Astrocyte of the spinal cord (primary cell): ENCODE measurements around the gene DPP10.

Experiments used
- DNase-seq: peaks from one replicate; pipeline ENCODE4 v3.0.0; 2011; ENCODE audit warnings: low read depth, low spot score
- H3K4me3 ChIP-seq: 2 replicates; pipeline ENCODE4 v1.5.1; 2011; ENCODE audit warnings: low read depth, mild to moderate bottlenecking, low read length, moderate library complexity
- CTCF ChIP-seq: IDR thresholded peaks from 2 replicates; pipeline ENCODE4 v1.5.1; 2012; ENCODE audit warnings: low read depth, mild to moderate bottlenecking, low read length, inconsistent platforms
- in situ Hi-C: cut with HindIII; loops from 2 replicates; pipeline ENCODE4 v1.10.0; 2017; ENCODE audit warnings: low sequenced_read_pairs

Gene DPP10

GRCh38 chr2:114543236-114543766 lies 100.9 kb downstream of the DPP10 start:
- in situ Hi-C loops = no loop called here
- H3K4me3 ChIP-seq = no peak overlapping the region
- no peak for DNase-seq
- TF ChIP-seq CTCF = no peak

- no peak for DNase-seq
- no peak for TF ChIP-seq CTCF
- in situ Hi-C loops = no loop called here
- H3K4me3 ChIP-seq = no peak overlapping the region
Observed at GRCh38 chr2:114545052-114545451, 102.6 kb downstream of the DPP10 start.

GRCh38 chr2:114546531-114546930 lies 104.1 kb downstream of the DPP10 start:
- in situ Hi-C loops = no loop called here
- DNase-seq = no peak
- H3K4me3 ChIP-seq = no peak overlapping the region
- no peak for TF ChIP-seq CTCF

DNA sequence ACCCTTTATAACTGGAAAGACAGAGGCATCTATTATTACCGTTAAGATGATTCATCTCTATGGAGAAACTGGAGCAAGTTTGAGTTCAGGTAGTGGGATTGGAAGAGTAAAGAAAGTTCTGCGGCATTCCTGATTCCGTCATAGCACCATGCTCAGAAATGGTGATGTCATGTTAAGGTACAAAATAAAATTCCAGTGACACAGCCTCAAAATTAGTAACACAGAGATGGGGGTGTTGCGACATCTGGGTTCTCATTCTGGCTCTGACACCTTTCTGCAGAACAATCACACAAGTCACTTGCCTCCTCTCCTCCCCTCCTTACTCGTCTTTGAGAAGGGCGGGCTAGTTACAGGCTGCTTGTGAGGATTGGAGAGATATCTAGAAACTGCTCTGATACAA lies 105.7 kb downstream of the DPP10 start:
- TF ChIP-seq CTCF = no peak
- no peak for DNase-seq
- in situ Hi-C loops = no loop called here
- no peak overlapping the region for H3K4me3 ChIP-seq

DNA sequence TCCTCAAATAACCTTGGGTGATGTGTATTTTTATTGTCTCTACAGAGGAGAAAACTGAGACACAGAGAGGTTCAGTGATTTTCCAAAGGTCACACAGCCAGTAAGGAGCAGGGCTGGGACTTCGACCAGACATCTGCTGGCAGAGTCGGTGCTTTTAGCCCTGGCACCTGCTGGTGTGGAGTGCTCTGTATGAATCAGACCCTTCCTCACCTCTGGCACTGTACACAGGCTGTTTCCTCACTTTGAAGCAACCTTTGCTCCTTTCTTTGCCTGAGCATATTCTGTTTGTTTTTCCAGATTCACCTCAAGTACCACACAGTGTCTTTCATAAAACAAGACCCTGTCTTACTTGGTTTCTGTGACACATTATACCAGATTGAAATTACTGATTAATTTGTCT lies 107.9 kb downstream of the DPP10 start:
- in situ Hi-C loops = no loop called here
- TF ChIP-seq CTCF = no peak
- no peak for DNase-seq

GRCh38 chr2:114550895-114551793 lies 108.7 kb downstream of the DPP10 start:
- DNase-seq = peak; percentile 19
- in situ Hi-C loops = no loop called here
- no peak overlapping the region for H3K4me3 ChIP-seq
- peak; percentile 61 for TF ChIP-seq CTCF

More for the DNA sequence above, 107.9 kb downstream of the DPP10 start:
- no peak overlapping the region for H3K4me3 ChIP-seq
